ENCODE results near the gene NECTIN3. TPM values are rescaled to one million over a fixed set of nuclear protein-coding genes. Genes with fewer than 3 reads are reported as not detected.

NECTIN3 gene
- total RNA-seq, 1 experiment from 2014 or later: 18.8 TPM

DNA sequence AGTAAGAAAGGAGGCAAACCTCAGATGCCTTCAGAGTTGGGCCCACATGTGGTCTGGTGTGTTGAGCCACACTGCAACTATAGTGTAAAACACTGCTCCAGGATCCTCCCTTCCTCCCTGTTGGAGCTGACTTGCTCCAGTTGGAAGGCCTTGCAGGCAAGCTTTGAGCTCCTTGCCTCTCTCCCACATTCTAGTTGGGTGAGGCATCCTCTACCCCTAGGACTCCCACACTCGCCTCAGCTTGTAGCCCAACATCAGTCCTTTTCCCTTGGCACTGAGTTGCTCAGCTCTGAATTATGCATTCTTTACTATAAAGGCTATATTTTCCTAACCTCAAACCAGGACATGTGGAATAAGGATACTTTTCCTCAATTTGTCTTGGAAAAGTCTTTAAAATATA, 143.9 kb downstream of the NECTIN3 start:
- BruUV-seq (replicated peaks): no TSS peak
- POLR2A ChIA-PET: no interaction called here
- no peaks in the 10 kb centered on the region for H3K36me3 ChIP-seq (ENCODE audit: control insufficient read depth, insufficient read depth, low read length)
- TF ChIP-seq CTCF (IDR thresholded peaks at IDR 0.05) (no peak), SIN3A (IDR thresholded peaks at IDR 0.05; ENCODE audit: borderline replicate concordance, insufficient read depth, low read depth, low read length) (no peak), TCF7L2 (IDR thresholded peaks at IDR 0.05; ENCODE audit: low read depth, low read length) (no peak), POLR2AphosphoS5 (IDR thresholded peaks at IDR 0.05; ENCODE audit: low read depth, low read length) (no peak)
- TF ChIP-seq, protein P1, sequence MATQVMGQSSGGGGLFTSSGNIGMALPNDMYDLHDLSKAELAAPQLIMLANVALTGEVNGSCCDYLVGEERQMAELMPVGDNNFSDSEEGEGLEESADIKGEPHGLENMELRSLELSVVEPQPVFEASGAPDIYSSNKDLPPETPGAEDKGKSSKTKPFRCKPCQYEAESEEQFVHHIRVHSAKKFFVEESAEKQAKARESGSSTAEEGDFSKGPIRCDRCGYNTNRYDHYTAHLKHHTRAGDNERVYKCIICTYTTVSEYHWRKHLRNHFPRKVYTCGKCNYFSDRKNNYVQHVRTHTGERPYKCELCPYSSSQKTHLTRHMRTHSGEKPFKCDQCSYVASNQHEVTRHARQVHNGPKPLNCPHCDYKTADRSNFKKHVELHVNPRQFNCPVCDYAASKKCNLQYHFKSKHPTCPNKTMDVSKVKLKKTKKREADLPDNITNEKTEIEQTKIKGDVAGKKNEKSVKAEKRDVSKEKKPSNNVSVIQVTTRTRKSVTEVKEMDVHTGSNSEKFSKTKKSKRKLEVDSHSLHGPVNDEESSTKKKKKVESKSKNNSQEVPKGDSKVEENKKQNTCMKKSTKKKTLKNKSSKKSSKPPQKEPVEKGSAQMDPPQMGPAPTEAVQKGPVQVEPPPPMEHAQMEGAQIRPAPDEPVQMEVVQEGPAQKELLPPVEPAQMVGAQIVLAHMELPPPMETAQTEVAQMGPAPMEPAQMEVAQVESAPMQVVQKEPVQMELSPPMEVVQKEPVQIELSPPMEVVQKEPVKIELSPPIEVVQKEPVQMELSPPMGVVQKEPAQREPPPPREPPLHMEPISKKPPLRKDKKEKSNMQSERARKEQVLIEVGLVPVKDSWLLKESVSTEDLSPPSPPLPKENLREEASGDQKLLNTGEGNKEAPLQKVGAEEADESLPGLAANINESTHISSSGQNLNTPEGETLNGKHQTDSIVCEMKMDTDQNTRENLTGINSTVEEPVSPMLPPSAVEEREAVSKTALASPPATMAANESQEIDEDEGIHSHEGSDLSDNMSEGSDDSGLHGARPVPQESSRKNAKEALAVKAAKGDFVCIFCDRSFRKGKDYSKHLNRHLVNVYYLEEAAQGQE (IDR thresholded peaks at IDR 0.05; ENCODE audit: insufficient read depth in 1 of 2, low read depth in 2 of 2, low read length in 1 of 2): no peak
- in situ Hi-C loops (cut with HindIII; ENCODE audit: low pct_unique_long_range_greater_than_20kb, low sequenced_read_pairs): no loop called here
- intact Hi-C loops (cut with micrococcal nuclease; ENCODE audit: unreplicated experiment): no loop called here
- no peak for DNase-seq (ENCODE audit: low read depth, low spot score)
- H3K27me3 ChIP-seq (ENCODE audit: control insufficient read depth, insufficient read depth, low read length): no peaks in the 10 kb centered on the region
- CTCF ChIA-PET: no interaction called here
- H3K9me3 ChIP-seq (ENCODE audit: control insufficient read depth, insufficient read depth, low read depth, low read length): no peaks in the 10 kb centered on the region
- no peak overlapping the region for H3K27ac ChIP-seq (ENCODE audit: low read length)
- no peak overlapping the region for H3K4me3 ChIP-seq (ENCODE audit: low read depth in 2 of 2, low read length in 2 of 2)
- no peak for ATAC-seq
- no peaks in the 10 kb centered on the region for H3K4me1 ChIP-seq (ENCODE audit: control insufficient read depth, insufficient read depth, low read length)

DNA sequence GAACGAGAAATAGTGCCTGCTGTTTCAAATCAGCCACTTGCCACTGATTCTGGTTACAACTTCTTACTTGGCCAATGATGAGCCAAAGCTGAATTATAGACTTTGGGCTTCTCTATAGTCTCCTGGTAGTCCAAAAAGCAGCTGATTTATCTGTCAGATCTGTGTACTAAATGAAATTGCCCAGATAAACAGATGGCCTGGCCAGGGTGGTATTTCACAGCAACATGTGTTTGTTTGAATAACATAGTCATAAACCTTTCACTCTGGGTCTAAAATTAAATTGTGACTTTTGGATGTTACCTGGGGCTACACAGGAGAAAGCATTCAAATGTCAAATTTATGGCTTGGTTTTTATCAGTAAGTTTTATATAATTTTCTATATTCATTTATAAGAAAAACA, 147.0 kb downstream of the NECTIN3 start:
- TF ChIP-seq TCF7L2 (IDR thresholded peaks at IDR 0.05; ENCODE audit: low read depth, low read length) (no peak), POLR2AphosphoS5 (IDR thresholded peaks at IDR 0.05; ENCODE audit: low read depth, low read length) (no peak), SIN3A (IDR thresholded peaks at IDR 0.05; ENCODE audit: borderline replicate concordance, insufficient read depth, low read depth, low read length) (no peak), CTCF (IDR thresholded peaks at IDR 0.05) (no peak)
- TF ChIP-seq, protein P1 (IDR thresholded peaks at IDR 0.05; ENCODE audit: insufficient read depth in 1 of 2, low read depth in 2 of 2, low read length in 1 of 2): no peak
- Histone ChIP-seq H3K9me3 (ENCODE audit: control insufficient read depth, insufficient read depth, low read depth, low read length) (no peaks in the 10 kb centered on the region), H3K27me3 (ENCODE audit: control insufficient read depth, insufficient read depth, low read length) (no peaks in the 10 kb centered on the region), H3K36me3 (ENCODE audit: control insufficient read depth, insufficient read depth, low read length) (no peaks in the 10 kb centered on the region), H3K27ac (ENCODE audit: low read length) (no peak overlapping the region), H3K4me1 (ENCODE audit: control insufficient read depth, insufficient read depth, low read length) (no peaks in the 10 kb centered on the region), H3K4me3 (ENCODE audit: low read depth in 2 of 2, low read length in 2 of 2) (no peak overlapping the region)
- POLR2A ChIA-PET: no interaction called here
- BruUV-seq (replicated peaks): no TSS peak
- CTCF ChIA-PET: no interaction called here
- no peak for DNase-seq (ENCODE audit: low read depth, low spot score)
- ATAC-seq: no peak
- intact Hi-C loops (cut with micrococcal nuclease; ENCODE audit: unreplicated experiment) (no loop called here), in situ Hi-C loops (cut with HindIII; ENCODE audit: low pct_unique_long_range_greater_than_20kb, low sequenced_read_pairs) (no loop called here)

Measured in Panc1 (cell line).